HG02623 (cell line): ENCODE measurements around the gene SATB2.

Experiments used
- ATAC-seq: cut with Tn5 transposase; IDR thresholded peaks from one replicate; pipeline ENCODE4 v1.9.1; 2021; ENCODE audit warnings: moderate library complexity; ENCODE audit not compliant: unreplicated experiment

Gene SATB2

GRCh38 chr2:199409759-199410529, 47.8 kb downstream of the SATB2 start:
- no peak for ATAC-seq

- no peak for ATAC-seq
Measured at GRCh38 chr2:199407421-199407820, 50.3 kb downstream of the SATB2 start.

GRCh38 chr2:199405241-199405640, 52.5 kb downstream of the SATB2 start:
- ATAC-seq: no peak

DNA sequence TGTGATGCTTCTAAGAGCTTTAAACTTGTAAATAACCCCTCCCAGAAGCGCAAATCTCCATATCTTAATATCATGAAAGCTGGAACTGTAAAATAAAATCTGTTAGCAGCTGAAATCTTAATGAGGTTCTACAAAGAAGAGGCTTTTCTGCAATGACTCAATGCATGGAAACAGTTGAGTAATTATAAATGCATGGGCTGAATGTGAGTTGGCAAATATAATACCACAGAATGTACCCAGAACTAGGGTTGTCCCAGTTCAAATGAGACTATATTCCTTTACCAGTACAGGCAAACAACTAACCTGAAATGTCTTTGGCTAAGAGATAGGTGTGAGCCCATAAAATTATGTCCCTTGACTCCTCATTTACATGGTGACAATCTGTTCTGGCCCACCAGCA, 52.9 kb downstream of the SATB2 start:
- ATAC-seq: no peak

- ATAC-seq: no peak
Measured at GRCh38 chr2:199395311-199395710, 62.4 kb downstream of the SATB2 start.

DNA sequence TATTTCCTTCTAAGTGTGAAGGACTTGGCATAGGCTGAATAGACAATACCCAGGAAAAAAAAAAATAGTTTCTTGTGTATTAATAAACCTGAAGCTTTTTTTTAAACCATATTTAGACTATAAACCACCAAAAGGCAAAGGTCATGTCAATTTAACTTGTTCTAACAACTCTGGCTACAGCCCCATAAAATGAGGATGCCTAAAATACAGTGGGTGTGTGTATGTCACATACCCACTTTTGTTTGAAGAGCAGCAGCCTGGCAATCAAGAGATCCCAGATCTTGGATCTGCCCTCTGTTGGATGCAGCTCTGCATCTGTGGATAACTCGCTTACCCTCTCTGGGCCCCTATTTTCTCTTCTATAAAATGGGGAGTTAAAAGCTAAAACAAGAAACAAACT, 65.4 kb downstream of the SATB2 start:
- no peak for ATAC-seq

- no peak for ATAC-seq
Measured at GRCh38 chr2:199388728-199389268, 68.9 kb downstream of the SATB2 start.

- ATAC-seq: no peak
Measured at GRCh38 chr2:199384043-199384442, 73.7 kb downstream of the SATB2 start.

DNA sequence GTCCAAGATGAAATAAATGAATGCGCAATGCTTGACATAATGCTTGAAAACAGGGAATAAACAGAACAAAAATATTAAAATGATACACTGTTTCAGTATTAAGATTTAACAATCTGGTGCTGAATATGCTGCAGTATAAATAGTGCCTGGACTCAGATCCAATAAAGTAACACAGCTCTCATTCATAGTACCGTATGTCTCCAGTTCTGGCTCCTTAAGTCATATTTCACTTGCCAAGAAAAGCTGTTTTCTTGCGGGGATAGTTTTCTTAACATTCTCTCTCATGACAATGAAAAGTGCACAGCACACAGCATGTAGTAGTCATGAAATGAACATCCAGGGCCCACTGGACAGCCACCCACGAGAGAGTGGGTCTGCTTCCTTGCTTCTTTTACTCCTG, 74.7 kb downstream of the SATB2 start:
- ATAC-seq: no peak

DNA sequence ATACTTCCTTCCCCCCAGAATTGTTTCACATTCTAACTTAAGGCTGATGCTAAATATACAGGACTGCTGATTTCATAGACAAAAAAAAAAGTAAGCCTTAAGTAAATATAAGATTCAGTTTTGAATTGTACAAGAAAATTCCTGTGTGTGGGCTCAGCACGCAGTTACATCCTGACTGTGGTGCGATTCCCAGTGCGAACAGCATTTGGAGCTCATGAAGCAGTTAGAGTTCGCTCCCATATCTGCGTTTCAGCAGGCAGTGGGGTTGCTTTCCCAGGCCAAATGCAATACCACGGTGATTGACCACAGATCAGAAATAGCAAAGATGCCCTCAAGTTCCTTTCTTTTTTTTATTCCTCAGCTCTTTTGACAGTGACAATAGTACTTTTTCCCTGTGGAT, 75.6 kb downstream of the SATB2 start:
- ATAC-seq: no peak

DNA sequence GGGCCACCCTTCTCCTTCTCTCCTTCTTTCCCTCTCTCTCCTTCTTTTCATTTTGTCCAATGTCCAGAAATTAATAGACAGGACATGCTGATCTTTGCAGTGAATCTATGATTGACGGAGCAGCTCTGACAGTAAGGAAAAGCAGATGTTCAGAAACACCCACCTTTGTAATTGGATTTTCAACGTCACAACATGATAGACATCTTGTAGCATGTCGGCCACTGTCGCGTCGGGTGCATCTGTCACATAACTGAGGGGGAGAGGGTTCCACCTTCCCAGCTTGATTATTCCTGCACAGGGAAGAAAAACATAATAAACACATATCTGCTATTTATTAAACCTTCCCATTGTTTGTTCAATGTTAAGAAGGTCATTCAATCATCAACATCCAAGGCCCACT, 76.2 kb downstream of the SATB2 start:
- no peak for ATAC-seq

DNA sequence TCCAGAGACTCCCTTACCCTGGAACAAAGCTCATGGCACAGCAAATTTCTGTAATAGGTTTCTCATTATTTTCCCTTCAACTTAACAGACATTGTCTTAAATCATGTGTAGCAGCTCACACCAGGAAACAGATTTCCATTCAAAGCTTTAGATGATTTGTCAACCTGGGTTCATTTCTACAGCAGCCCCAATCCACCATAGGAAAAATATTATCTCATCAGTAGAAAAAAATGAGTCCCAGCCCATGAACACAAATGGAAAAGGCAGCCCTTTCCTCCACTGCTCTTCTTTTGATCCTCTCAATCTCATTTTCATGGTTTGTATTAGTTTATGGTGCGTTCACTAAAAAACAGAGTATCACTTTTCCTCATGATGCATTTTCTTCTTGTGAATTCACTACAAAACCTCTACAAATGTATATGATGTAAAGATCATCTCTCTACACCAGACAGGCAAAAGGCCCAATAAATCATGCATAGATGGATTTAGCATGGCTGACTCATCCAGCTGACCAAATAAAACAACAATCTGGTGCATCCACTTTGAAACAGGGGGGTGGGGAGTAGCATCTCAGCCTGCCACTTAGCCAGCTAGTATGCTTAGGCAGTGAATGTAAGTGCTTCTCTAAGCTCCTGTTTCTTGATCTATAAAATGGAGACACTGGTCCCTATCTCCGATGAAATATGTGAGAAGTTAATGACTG, 78.6 kb downstream of the SATB2 start:
- no peak for ATAC-seq

DNA sequence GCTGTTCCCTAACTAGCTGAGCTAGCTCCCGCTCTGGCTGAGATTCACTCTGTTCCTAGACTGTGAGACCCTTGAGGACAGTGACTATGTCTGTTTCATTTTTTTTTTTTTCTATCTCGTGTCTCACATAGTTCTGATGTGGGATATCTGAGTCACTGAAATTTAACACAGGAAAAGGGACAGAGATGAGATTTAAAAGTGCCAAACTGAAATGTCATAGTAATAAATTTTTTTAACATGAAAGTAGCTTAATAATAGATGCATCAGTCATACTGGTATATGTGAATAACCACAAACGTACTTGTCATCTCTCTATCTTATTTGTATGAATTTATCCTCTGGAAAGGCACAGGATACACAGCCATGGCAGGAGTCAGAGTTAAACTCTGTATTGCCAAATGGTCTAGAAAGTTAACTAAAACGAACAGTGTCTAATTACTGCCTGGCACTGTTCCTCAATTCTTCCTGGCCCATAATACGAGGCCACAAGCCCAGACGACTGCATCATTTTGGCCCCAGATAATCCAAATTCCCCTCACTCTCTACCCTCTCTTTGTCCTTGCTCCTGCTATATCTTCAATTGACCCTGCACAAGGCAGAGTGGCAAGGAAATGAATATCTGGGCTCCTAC, 87.5 kb downstream of the SATB2 start:
- no peak for ATAC-seq

DNA sequence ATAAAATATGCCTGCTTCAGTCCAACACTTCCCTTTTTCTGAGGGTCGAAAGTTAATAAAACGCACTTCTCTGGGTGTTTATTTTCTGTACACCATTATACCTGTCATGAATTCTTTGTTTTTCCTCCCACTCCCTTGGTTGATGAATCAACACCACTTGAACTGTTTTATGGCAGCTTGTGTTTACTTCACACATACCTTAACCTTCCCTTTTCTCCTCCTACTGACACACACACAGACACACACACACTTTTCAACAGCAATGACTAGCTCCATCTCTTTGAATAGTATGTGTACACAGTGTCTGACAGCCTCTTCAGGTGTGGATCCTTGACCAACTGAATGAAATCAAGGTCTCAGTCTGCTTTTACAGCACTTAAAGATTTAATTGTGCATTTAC, 91.3 kb downstream of the SATB2 start:
- ATAC-seq: no peak

- ATAC-seq: no peak
Measured at GRCh38 chr2:199364153-199364552, 93.6 kb downstream of the SATB2 start.

- no peak for ATAC-seq
Measured at GRCh38 chr2:199356412-199356811, 101.3 kb downstream of the SATB2 start.

GRCh38 chr2:199348871-199349270, 108.9 kb downstream of the SATB2 start:
- no peak for ATAC-seq

- no peak for ATAC-seq
Measured at GRCh38 chr2:199344012-199344411, 113.7 kb downstream of the SATB2 start.

DNA sequence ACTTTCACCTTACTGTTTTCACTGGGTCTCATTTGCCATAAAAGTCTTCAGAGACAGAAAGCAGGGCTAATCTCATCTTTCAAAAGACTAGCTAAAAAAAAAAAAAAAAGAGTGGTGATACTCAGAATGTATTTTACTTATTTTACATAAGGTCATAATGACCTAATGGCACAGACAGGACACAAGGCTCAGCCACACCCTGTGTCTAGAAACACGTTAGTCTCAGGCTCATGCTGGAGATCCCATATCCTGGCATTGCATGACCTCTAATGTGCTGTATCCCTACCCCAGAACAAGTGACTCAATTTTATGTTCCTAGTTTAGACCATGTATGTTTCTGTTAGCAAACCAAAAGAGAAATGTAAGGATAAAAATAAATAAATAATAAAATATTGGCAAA, 115.4 kb downstream of the SATB2 start:
- ATAC-seq: no peak

- ATAC-seq: no peak
Measured at GRCh38 chr2:199341123-199341522, 116.6 kb downstream of the SATB2 start.

DNA sequence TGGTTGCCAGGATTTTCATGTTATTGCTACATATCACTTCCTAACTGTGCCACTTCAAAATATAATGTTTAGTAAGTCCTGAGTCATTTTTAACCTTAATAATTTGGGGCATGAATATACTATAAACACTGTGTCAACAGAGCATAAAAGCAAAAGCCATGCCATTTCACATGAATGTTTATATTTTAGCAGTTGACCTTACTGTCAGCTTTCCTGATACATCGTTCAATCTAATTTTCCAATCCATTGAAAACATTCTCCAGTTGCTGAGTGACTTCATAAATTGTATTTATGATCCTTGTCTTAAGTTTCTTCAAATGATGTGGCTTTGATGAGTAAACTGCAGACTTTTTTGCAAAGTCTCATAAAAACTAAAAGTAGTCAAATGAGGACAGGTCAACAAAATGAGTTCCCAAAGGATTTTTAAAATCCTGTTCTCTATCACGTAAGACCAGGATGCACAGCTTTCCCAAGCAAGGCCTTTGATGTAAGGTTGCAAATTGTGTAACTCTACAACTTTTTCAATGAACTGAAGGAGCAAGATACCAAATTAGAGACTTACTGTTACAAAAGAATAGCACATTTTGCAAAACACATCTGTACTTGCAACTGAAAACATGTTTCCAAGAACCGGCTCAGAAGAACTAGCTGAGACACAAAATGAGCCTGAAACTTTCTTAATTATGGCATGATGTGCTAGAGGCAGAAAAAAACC, 117.7 kb downstream of the SATB2 start:
- no peak for ATAC-seq
